Hematopoietic multipotent progenitor cell treated with erythropoietin and hydrocortisone succinate and interleukin-3 and kit ligand, for 8 days (in vitro differentiated cells): ENCODE data around the gene ZMYND8.

Source experiments
- DNase-seq: peaks from one replicate; pipeline ENCODE4 v3.0.0-alpha.2; 2015

Gene ZMYND8

DNA sequence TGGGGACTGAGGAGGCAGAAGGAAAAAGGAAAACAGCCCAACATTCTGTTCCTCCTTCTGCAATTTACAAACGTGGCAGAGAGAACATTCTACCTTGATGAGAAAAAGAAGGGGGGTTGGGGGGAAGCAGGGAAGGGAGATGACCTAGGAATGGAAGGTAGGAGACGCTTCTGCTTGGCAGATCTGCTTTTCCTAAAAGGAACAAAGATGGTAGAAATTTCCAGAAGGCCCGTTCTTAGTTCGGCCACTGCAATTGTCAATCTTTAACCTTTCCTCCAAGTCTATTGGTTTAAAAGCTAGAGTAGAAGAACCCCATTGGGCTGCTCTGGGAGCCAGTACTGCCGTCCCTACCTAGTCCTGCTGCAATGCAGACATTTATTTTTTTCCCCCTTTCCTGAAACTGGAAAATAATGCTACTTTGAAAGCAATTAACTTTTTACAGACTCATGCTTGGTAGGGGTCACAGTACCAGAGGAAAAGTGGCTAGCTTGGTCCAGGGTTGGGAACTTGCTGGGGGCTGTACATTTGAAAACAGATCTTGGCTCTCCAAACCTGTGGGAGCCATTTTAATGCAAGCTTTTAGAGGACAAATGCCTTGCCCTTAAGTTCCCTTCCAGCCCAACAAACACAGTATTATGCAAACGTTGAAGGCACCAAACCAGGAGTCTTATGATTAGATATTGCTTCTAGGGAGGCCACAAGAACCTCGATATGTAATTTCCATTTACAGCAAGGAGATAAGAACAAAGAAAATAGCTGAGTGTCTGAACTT is 2.6 kb downstream of the ZMYND8 start:
- DNase-seq, result peak; percentile 85

DNA sequence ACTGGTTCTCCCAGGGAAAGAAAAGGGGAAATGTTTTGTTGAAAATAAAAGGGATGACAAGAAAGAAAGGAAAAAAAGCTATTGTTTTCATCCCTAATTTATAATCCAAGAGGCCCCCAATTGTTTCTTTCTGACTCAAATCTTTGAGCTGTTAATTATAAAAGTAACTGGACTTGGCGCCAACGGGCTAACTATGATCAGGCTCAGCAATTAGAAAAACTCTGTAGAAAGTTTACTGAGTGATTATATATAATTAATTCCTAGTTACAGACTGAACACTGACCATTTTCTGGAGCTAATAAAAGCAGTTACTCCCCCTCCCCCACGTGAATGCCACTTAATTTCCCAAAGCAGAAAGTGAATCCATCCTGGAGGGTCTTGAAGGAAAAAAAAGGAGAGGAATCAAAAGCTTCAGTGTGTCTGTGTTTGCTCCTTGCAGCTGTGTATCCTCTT is 3.2 kb downstream of the ZMYND8 start:
- DNase-seq, result no peak

DNA sequence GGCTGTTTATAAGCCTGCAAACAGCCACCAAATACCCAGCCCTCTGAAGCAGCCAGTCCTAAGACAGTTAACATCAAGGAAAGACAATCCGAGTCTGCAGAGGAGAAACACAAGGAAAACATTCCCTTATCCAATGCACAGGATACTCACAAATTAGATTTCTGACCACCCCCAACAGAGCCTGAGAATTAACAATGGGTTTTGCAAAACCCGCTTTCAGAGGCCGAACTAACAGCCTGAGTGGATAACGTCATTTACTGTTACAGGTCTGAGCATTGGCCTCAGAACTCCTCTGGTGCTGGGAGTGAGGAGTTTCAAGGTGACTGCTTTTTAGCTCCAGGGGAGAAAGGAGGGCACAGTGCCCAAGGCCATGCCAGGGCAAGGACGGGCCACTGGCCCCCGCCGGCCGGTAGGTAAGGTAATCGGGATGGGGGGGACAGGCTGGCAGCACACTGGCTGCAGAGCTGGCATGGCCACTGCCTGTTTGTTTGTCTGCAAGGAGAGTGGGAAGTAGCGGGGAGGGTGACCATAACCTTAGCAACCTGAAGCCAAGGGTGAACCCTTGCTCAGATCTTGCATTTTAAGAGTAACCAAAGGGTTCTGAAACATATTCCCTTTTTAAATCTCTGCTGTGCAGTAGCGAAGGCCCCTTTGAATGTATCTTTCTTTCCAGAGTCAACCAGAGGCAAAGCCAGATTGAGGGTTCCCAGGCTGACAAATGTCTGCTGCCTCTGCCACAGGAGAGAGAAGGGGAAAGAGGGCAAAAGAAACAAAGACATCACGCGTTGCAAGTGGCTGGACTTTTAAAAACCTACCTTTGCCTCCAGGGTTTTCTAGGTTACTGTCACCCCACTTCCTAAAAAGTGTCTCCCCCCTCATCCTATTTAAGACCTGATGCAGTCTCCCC is 3.9 kb downstream of the ZMYND8 start:
- DNase-seq, result peak; percentile 36

DNA sequence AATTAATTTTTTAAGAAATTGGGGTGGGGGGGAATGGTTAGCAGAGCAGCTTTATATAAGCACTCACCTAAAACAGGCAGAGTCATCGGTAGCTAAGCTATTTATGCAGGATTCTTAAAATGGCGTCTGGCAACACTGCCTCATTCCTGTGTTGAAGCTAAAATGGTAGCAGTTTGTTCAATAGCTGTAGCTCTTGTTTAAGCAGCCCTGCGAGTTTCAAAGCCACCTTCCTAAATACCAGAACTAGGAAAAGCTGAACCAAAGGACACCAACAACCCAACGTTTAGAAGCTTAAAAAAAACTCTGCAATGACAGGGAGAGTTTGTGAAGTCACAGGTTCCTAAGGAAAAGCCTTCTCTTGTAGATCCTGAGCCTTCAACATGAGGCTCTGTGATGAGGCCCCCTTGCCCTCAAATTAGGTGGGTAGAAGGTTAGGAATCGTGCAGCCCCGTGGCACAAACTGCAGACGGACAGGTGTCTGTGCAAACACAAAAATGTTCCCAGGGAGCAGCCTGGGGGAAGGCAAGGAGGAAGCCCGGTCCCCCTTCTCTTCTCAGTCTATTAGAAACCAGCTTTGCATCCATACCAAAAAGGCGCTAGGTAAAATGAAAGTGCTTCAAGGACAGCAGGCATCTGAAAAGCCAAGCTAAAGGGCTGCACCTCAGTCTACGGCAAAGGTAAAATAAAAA is 4.7 kb downstream of the ZMYND8 start:
- DNase-seq, result peak; percentile 72

DNA sequence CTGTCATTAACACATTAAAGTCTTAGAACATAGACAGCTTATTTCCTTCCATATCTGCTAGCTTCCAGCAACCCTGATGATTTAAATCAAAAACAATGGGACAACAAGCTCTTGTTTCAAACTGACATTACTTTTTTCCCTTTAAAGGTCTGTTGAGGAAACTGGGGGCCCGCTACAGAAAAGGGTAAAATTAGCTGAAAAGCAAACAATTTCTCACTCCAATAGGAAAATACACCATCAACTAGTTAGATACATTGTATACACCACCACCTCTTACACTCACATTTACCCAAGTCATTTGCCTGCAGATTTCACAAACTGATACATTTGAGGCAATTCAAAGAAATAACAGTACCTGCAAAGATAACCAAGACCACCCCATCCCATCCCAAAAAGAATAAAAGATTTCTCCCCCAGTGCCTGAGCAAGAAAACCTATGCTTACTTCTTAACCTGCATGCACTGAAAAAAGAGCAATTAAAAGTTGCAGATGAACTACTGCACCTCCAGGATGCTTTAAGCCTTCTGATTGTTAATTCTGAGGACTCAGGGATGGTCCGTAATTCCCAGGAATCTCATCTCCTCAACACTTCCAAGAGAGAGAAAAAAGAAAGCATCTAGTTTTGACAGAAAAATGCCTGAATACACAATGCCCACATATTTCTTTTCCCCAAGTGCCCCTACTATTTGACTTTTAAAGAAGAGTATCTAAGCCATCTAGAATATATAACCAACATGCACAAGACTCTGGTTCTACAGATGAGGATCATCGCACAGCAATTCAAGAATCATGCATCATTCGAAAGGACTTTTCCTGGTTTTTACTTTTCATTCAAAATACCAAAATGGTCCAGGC is 5.6 kb downstream of the ZMYND8 start:
- no peak for DNase-seq

DNA sequence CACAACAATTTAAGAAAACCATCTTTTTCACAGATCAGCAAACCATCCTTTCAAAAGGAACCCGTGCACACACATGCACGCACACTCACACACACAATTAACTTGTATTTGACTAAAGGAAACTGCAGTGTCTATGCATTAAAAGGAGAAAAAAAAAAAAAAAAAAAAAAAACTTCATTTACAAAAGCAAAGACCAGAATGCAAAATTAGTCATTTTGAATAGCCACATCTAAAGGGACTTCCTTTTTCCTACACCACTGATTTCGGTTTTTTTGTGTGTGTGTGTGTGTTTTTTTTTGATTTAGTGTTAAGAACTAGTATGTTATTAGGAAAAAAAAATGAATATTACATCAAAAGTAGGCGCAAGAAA is 6.3 kb downstream of the ZMYND8 start:
- DNase-seq, result no peak

DNA sequence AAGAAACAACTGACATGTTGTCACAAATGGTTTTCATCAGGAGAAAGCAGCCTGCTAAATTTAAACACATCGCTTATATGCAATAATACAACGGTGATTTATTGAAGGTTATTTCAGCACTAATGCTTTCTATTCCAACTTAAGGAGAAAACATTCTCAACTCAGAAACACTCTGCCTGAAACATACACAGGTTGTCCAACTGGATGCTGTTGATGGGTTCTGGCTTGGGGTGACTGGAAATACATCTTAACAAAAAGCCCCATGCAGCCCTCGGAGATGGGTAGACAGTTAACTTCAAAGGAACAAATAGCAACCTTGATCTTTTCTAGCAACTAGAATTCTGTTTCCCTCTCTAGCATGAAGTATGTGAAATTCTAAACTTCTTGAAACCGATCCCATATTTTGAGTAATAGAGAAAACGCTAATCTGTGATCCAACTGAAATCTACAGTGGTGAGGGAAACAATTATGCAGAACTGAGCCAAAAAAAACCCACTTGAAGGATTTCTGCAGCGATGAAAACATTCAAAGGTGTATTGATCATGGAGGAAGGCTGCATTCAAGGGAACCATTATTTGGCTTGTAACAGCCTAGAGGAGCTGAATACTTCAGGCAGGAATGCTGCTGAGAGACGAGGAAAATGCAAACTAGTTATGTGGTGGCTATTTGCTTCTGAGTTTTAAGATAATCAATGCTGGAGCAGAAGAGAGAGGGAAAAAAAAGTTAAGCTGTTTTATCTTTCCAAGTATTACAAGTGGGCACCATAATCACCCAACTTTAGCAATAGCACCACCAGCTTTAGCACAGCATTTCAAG is 6.9 kb downstream of the ZMYND8 start:
- DNase-seq, result no peak

DNA sequence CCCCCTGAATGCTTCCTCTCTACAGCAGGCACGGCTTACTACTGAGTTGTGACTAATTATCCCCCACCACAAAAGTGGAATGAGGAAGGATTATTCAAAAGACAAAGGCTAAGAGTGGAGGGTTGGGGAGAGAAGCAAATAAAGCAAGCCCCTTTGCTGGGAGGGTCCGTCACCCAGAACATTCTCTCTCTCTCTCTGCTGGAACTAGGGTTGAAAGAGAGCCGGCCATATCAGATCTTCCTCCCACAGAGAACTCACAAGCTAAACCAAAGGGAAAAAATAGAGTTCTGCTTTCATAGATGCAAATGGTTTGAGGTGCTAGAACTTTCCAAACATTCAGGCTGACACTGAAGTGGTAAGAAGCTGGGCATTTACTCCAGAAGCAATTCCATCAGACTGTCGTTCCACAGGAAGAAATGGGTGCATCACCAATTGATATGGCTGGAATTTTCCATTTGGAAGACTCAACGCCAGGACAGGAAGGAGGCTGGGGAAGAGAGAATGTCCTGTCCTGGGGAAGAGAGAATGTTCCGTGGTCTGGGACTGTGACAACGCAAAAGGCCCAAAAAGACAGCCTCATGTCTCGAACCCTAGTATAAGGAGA is 7.9 kb downstream of the ZMYND8 start:
- DNase-seq, result no peak

DNA sequence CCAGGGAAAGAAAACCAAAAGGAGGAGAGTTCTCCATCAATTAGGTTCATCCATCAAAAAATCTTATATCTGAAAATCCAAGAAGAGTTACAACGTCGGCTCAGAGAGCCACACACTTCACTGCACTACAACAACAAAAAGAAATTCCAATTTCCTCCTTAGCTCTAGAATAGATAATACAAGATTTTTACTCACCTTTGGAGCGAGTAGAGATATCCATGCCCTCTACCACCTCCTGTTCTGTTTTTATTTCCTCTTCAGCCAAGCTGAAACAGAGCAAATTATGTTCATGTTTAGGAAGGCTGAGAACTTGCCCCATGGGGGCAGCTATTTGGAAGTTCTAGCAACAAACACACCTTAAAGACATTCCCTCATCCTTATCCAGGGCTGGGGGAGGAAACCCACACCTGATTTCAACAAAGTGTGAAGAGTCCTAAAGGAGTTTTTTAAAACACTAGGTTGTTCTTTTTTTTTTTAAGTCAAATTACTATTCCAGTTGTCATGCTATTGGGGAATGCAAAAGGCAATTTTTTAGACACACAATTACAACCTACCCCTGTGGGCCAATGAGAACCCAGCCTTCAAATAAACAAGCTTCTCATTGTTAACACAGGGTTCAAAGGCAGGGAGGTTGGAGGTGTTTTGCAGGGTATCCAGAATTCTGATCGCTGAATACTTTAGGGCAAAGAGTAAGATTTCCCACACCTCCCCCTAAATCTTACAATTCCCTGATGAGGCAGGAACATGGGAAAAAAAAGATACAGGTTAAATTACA is 8.7 kb downstream of the ZMYND8 start:
- no peak for DNase-seq

DNA sequence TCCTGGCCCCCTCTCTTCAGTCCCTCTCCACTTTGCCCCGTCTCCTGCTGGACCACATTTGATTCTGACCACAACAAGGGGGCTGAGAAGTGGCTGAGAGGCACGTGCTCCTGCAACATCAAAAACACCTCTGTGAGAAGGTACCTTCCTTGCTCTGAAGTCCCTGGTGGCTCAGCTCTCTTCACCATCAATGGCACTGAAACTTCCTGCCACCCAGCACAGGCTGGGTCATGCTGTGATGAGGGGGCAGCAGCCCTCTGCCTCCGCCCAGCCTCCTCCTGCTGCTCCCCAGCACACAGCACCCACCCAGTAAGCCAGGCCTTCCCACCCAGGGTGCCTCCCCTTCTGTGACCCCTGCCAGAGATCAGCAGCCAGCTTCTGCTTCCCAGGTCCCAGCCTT is 10.3 kb downstream of the ZMYND8 start:
- DNase-seq, result no peak

DNA sequence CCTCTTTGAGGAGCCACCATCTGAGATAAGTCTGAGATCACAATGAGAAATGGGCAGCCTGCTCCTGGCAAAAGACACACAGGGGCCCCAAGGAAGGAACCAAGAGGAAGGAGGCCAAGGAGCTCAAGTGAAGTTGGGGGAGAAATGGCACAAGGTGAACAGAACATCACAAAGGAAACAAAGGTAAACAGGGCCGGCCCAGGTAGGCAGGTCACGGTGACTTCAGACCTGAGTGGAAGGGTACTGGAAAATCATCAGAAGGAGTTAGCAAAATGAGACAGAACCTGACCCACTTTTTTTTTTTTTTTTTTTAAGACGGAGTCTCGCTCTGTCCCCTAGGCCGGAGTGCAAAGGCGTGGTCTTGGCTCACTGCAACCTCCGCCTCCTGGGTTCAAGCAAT is 11.3 kb downstream of the ZMYND8 start:
- no peak for DNase-seq

DNA sequence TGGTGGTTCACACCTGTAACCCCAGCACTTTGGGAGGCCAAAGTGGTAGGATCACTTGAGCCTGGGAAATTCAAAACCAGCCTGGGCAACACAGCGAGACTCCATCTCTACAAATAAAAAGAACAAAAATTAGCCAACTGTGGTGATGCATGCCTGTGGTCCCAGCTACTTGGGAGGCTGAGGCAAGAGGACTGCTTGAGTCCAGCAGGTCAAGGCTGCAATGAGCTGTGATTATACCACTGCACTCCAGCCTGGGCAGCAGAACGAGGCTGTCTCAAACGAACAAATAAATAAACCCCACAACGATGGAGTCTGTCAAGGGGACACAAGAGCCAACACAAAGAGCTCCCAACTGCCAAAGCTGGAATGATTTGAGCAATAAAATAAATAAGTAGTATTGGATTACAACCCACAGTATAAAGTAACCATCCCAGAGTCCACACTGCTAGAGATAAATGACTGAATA is 13.5 kb downstream of the ZMYND8 start:
- no peak for DNase-seq

DNA sequence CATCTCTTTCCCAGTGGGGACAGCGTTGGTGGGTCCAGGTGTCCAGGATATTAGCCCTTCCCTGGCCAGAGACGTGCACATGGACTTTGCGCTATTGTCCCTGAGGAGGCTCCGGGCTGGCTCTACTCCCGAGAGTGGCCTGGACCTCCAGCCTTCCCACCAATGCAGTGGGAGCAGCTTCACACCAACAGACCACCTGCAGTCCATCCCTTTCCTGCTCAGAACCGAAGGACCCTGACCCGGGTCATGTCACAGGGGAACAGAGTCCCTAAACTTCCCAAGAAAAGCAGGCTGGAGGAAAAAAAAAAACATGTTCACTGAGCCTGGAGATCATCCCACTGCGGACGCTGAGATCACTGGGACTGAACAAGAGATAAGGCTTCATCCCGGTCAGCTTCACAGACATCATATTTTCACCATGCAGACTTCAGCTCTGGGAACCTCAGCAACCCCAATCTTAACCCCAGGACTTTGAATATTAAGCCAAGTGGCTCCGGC is 18.3 kb downstream of the ZMYND8 start:
- no peak for DNase-seq

DNA sequence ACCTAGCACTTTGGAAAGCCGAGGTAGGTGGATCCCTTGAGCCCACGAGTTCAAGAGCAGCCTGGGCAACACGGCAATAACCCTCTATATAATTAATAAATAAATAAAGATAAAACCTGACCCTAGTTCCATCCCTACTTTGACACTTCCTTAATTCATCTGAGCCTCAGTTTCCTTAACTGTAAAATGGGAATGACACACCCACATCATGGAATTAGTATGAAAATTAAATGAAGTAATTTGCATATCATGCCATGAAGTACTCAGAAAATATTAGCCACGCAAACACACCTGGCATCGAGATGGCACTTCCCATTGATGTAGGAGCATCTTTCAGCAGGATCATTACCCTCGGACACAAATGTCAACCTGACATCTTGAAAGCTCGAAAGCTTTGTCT is 19.1 kb downstream of the ZMYND8 start:
- no peak for DNase-seq

DNA sequence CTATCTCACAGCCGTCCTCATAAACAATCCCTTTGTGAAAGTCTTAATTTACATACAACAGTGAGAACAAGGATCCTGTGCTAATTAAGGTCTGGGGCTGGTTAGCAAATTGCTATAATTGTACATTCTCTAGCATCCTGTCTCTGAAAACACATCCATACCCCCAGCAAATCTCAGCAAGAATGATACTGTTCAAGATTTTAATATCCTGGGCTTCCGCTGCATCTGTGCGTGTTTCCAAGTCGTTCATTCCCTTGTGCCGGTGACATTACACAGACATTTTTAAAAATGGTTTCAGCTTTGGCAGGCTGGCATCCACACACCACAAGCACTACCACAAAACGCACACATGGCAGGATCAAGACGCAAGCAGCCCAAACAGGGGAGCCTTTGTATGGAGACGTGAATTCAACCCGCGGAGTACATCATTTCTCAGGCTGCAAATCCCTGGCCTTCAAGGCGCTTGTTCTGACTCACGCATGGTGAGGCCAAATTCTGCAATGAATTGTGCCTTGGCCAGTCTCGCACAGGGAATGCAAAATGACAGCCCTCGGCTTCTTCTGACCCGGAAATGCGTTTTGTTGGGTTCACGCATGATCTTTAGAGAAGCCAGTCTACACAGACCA is 20.3 kb downstream of the ZMYND8 start:
- no peak for DNase-seq

DNA sequence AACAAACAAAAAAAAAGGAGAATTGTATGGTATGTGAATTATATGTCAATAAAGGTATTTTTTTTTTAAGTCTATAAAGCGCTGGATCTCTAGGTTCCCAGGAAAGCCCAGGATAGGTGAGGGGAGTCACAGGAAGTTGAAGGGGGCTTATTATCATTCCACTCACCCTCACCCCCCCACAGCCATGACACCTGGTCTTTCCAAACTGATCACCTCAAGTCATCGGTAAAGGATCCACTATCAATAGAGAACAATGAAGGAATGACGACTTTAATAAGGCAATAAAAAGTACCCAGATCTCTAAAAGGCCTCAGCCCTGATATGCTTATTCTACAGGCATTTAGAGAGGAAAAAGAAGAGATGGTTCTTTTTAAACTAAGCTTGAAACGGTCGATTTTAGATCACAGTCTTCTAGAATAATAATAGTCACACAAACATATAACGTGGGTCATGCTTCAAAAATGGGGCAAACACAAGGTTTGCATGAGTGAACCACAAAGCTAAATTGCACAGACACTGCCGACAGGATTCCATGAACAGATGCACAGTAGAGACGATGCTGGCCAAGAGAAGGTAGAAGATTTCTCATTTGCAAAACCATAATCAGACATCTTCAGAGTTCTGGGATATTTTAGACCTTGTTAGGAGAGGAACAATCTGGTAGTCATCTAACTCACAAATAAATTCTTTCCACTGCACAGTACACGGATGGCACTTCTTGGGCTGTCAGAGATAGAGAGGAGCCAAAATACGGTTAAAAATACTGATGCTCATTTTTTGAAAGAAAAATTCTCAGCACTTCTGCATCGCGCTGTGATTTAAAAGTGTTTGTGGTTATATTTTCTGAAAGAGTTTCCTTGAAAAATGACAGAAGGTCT is 21.0 kb downstream of the ZMYND8 start:
- DNase-seq, result no peak

DNA sequence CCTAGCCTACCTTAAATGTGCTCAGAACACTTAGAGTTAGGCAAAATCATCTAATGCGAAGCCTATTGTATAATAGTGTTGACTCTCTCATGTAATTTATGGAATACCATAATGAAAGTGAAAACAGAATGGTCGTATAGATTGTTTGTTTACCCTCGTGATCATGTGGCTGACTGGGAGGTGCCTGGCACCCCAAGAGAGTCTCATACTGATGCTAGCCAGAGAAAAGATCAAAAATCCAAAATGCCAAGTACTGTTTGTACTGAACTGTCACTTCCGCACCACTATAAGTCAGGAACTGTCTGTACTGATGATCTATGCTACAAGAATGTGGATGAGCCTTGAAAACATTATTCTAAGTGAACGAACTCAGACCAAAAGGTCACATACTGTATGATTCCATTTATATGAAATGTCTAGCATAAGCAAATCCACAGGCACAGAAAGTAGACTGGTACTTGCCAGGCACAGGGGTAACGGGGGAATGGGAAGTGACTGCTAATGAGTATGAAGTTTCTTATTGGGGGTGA is 22.4 kb downstream of the ZMYND8 start:
- DNase-seq, result no peak
